DMS 273 treated with DMSO at 0.1 percent for 48 hours (cell line): ENCODE results near the gene LGMN.

Experiments used
- DNase-seq: peaks from one replicate; lab custom pipeline; 2025; lab: John Stamatoyannopoulos, UW

LGMN gene

DNA sequence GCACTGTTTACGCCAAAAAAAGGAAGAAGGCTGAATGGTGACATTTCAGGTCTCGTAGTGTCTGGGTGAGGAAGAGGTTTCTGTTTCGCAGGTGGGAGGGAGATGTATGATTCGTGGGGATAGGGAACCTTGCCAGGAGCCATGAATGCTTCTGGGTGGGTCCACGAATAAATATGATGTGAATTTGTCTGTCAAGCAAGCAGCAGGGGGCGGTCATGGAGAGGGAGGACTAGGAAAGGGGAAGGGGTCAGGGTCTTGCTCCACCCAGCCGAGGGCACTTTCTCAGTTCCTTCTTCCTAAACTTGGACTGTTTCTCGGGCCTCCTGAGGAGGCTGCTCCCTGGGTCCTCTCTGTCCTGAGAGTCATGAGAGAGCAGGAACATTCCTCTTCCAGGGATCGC, 72.5 kb downstream of the LGMN start:
- no peak for DNase-seq

DNA sequence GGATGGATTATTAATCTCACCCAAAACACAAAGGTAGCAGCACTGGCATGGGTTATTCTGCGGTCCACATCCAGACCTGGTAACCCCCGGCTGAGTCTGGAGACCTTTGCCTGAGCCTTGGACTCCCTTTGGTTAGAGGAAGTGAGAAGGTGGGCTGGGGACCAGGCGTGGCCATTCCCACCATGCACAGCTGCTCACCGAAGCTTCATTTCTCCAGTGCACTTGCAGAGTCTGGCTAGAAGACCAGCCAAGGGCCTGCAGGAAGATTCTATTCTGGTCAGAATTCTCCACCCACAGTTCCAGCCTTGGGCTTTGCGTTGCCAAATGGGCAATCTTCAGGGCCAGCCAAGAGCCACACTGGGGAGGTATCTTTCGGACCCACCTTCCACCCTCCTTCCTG, 73.0 kb downstream of the LGMN start:
- no peak for DNase-seq

- DNase-seq, result no peak
These were observed 74.8 kb downstream of the LGMN start for GRCh38 chr14:92673601-92674150.

DNA sequence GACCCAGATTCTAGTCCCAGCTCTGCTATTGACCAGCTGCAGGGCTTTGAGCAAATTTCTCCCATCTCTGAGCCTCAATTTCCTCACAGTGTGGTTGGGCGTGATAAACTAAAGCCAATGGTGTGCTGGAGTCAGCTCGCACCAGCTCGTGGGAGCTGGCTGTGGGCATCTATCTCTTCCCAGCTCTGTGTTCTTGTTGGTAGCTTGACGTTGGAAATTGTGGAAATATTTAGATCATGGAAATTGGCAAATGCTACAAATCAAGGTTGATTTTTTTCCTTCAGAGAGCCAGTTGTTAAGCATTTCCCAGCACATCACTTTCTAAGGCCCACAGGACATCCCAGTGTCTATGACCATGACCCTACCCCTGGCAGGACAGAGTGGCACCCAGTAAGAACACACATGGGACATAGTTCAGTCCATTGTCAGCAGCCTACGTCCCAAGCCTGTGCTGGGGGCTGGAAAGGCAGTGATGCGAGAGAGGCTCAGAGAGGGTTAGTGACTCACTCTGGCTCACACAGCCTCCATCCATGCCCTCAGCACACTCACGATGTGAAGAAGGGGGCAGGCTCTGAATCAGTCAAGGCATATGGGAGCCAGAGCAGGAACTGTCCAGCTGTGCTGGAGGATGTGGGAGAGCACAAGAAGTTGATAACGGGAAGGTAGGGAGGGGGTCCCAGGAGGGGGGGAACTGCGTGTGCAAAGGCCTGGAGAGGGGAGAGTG, 77.6 kb downstream of the LGMN start:
- DNase-seq, result no peak

GRCh38 chr14:92670160-92670559, 78.3 kb downstream of the LGMN start:
- peak; percentile 91 for DNase-seq

GRCh38 chr14:92668276-92668973, 80.0 kb downstream of the LGMN start:
- DNase-seq, result no peak

DNA sequence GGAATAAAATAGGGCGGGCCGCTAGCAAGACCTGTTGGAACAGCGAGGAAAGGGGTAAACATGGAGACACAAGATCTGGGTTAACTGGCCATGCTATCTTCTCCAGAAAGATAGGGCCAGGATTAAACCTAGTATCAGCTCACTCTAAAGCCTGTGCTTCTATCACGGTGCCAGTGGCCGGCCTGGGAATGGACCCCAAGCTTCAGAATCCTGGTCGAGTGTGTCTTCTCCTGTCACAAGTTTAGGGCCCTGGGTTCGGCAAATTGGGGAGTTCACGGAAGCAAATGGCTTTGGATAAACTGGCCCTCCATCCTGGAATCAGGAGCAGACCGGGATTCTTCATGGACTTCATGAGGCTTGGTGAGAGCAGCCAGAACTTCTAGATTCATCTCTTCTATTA, 82.2 kb downstream of the LGMN start:
- DNase-seq, result no peak

- DNase-seq, result no peak
These were observed 82.7 kb downstream of the LGMN start for GRCh38 chr14:92665661-92666110.

GRCh38 chr14:92663049-92663448, 85.4 kb downstream of the LGMN start:
- DNase-seq, result no peak

GRCh38 chr14:92660571-92660970, 87.9 kb downstream of the LGMN start:
- DNase-seq, result no peak

- DNase-seq, result no peak
These were observed 88.5 kb downstream of the LGMN start for GRCh38 chr14:92659765-92660561.

- DNase-seq, result no peak
These were observed 89.7 kb downstream of the LGMN start for GRCh38 chr14:92658684-92659083.

DNA sequence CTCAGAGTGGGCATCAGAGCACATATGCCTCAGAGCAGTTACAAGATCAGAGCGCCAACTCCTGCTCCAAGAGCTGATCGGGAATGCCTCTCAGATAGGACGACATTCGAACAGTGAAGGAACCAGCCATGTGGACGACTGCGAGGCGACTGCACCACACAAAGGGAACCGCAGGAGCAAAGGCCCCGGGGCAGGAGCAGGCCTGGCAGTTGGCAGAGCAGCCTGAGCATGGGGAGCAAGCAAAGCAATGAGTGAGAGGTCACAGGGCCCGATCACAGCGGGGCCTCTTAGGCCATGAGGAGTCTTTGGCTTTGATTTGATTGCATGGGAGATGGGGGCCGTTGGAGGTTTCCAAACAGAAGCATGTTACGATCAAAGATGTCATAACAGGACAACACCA, 90.3 kb downstream of the LGMN start:
- no peak for DNase-seq

DNA sequence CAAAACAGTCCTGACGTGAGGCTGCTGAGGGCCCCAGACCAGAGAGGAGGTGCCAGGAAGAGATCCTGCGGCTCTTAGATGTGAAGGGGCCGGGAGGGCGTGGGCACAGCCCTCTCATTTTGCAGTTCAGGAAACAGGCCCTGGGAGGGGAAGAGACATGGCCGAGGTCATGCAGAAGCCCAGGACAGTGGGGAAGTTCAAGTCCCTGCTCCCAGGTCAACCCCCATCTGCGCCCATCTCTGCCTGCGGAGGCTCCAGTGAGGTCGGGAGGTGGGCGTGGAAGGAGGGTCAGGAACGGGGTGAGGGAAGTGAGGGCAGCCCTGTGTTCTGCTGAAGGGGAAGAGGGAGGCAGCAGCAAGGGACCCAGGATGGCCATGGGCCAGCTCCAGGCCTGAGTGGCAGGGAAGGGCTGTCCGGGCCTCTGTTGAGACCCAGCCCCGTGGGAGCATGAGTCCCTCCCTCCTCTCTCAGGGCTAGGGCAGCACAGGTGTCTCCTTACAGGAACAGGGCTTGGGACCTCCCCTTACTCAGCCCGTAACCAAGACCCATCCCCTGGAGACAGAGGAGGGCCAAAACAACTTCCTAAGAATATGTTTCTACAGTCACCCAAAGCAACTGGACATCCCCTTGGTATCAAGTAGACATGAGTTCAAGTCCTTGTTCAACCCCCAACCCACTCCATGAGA, 90.8 kb downstream of the LGMN start:
- DNase-seq, result no peak

DNA sequence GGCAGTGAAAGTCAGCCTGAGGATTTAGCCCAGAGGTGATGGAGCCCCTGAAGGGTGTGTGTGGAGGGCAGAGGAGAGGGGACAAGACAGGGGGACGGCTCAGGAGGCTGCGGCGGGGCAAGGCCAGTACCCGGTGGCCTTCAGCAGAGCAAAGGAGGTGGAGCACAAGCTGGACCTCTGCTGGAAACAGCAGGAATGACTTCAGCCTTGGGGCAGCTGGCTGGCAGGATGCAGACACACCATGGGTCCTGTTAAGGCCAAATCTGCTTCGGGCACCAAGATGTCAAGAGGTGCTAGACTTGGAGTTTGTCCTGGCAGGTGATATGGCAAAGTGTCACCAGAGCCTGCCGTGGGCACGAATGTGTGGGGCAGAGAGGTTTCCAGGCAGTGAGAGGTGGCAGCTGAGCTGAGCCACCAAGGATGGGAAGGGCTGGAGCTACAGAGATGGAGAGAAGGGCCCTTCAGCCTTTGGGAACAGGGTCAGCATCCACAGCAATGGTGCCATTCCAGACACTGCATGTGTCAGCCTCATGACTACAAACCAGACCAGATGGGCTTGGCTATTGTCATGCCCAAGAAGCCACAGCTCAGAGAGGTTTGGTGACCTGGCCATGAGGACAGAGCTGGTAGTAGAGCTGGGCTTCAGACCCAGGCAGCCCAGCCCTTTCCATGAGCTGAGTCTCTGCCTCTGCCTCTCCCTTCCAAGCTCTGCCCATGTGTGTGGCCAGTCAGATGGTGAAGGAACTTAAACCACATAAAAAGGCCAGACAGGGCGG, 91.9 kb downstream of the LGMN start:
- DNase-seq, result no peak

DNA sequence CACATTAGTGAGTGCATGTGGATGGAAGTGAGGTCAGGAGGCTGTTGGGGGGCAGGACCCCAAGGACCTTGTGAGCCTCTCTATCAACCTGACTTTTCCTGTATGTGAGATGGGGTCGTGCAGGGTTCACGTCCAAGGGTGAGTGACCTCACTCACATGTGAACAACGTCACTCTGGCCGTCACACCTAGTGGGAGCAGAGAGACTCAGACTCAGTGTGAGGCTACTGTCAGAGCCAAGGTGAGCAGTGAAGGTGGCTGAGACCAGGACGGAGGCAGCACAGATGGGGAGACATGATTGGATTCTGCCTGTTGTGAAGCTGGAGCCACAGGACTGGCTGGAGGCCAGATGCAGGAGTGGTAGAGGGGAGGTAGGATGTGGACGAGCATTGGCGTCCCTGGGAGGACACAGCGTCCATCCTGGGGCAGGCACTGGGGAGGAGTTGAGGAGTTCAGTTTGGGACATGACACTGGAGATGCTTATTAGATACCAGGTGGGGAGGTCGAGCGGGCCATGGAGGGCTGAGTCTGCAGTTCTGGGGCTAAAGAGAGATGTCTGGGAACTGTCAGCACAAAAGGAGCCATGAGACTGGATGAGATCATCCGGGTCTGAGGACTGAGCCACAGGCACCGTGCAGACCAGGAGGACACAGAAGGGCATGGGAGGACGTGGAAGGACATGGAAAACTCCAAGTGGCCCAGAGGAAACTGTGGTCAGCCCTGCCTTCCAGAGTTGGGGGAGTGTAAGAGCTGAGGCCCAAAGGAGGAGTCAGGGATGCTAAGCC, 92.8 kb downstream of the LGMN start:
- no peak for DNase-seq

DNA sequence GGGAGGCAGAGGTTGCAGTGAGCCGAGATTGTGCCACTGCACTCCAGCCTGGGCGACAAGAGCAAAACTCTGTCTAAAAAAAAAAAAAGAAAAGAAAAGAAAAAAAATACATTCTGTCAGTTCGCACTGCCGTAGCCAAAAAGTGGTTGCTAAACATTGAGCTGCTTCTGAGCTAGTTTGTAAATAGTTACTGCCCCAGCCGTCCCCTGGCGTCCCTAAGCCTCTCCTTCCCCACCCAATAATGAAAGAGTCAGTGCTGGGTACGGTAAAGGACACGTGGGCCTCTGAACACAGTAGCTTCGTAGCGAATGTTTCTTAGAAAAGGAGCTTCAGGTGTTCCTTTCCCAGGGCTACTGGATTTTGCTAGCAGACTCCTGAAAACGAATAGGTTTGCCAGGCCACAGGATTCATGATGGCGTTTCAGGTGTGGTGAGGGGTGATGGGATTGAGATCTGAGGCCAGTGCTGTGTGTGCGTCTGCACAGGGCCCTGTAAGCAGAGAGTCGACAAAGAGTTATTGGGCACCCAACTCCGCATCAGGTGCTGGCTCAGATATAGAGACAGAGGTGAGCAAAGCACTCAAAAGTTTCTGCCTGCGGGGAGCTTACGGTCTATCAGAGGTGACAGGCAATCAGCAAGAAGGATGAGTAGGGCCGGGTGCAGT, 94.1 kb downstream of the LGMN start:
- no peak for DNase-seq
